ENCODE results near the gene UBE2J2. TPM values are rescaled to one million over a fixed set of nuclear protein-coding genes. Genes with fewer than 3 reads are reported as not detected.

UBE2J2 gene
- total and polyA plus RNA-seq, 2 of the 13 experiments (the other 11 are each of a cell fraction or from before 2014, with no cell fraction given) = 25.4 to 29.4 TPM

DNA sequence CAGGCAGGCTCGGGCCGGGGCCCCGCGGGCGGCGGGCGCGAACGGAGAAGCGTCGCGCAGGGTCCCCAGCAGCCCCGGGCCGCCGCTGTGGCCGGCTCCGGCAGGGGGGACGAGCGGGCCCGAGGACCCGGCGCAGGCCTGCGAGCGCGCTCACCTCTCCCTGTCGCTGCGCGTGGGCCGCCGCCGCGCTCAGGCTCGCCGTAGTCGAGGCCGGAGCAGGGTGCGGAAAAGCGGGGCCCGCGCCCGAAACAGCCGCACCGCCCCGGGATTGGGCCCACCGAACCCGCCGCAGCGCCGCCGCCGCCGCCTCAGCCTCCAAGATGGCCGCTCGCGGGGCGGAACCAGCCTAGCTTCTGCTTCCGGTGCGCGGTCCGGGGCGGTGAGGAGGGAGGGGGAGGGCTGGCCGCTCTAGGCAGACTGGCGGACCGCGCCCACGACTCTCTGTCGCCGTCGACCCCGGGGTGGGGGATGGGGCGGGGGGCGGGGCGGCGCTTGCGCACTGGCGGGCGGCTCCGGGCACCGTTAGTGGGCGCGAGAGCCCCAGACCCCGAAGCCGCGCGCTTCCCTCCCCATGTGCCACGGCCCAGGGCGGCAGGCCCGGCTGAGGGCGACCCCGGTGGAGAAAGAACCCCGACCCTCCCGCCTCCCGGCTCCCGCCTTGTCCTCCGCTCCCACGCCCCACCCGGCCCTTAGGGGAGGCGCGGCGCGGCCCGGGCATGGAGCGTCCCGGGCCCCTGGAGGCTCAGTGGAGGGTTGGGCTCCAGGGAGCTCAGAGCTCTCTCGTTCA lies at the start of gene UBE2J2 (continued):
- TF ChIP-seq MAX (IDR thresholded peaks at IDR 0.05) = peak; percentile 86
- TF ChIP-seq RAD21 (CRISPR knock-in tag; IDR thresholded peaks at IDR 0.05) = peak; percentile 39; the same call in 1 of the 2 replicates
- no peak for TF ChIP-seq REXO4 (CRISPR knock-in tag; IDR thresholded peaks at IDR 0.05; ENCODE audit: borderline replicate concordance)
- no peak for TF ChIP-seq HOXA7 (CRISPR knock-in tag; IDR thresholded peaks at IDR 0.05)
- TF ChIP-seq POGZ (CRISPR knock-in tag; IDR thresholded peaks at IDR 0.05) = no peak
- TF ChIP-seq HNRNPLL (IDR thresholded peaks at IDR 0.05; ENCODE audit: low read depth, low read length, poor library complexity, severe bottlenecking) = no peak
- no peak for TF ChIP-seq FOXP1 (IDR thresholded peaks at IDR 0.05)
- no peak for TF ChIP-seq FOXP1 (CRISPR knock-in tag; IDR thresholded peaks at IDR 0.05)
- no peak for TF ChIP-seq TERF1 (CRISPR knock-in tag; IDR thresholded peaks at IDR 0.05)
- peak; percentile 54 for TF ChIP-seq ARNT2 (CRISPR knock-in tag; IDR thresholded peaks at IDR 0.05; ENCODE audit: low read depth)
- no peak for TF ChIP-seq PPARG (CRISPR knock-in tag; conservative IDR thresholded peaks at IDR 0.05)
- TF ChIP-seq ZBTB7B (CRISPR knock-in tag; IDR thresholded peaks at IDR 0.05) = peak; percentile 68
- no peak for TF ChIP-seq DR1 (CRISPR knock-in tag; IDR thresholded peaks at IDR 0.05)
- no peak for TF ChIP-seq STAG1 (CRISPR knock-in tag; IDR thresholded peaks at IDR 0.05)
- no peak; the same call in 1 of the 2 replicates for TF ChIP-seq MEIS2 (CRISPR knock-in tag; IDR thresholded peaks at IDR 0.05)
- no peak for TF ChIP-seq JUNB (CRISPR knock-in tag; IDR thresholded peaks at IDR 0.05; ENCODE audit: borderline replicate concordance)
- TF ChIP-seq, protein P1, sequence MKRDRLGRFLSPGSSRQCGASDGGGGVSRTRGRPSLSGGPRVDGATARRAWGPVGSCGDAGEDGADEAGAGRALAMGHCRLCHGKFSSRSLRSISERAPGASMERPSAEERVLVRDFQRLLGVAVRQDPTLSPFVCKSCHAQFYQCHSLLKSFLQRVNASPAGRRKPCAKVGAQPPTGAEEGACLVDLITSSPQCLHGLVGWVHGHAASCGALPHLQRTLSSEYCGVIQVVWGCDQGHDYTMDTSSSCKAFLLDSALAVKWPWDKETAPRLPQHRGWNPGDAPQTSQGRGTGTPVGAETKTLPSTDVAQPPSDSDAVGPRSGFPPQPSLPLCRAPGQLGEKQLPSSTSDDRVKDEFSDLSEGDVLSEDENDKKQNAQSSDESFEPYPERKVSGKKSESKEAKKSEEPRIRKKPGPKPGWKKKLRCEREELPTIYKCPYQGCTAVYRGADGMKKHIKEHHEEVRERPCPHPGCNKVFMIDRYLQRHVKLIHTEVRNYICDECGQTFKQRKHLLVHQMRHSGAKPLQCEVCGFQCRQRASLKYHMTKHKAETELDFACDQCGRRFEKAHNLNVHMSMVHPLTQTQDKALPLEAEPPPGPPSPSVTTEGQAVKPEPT (CRISPR knock-in tag; IDR thresholded peaks at IDR 0.05; ENCODE audit: low read depth) = 0 out of 2 replicates have a peak, but pooled peaks have one; percentile 86
- TF ChIP-seq ZNF616 (CRISPR knock-in tag; IDR thresholded peaks at IDR 0.05; ENCODE audit: low read depth) = 0 out of 2 replicates have a peak, but pooled peaks have one; percentile 54
- TF ChIP-seq KLF16 (CRISPR knock-in tag; IDR thresholded peaks at IDR 0.05) = peak in 1 of 2 experiments; percentile 56; a peak in 2 of 4 replicates
- peak; percentile 75 for TF ChIP-seq ELF1 (CRISPR knock-in tag; IDR thresholded peaks at IDR 0.05)
- peak; percentile 54; the same call in 1 of the 2 replicates for TF ChIP-seq ZBTB39 (CRISPR knock-in tag; IDR thresholded peaks at IDR 0.05)
- TF ChIP-seq ZNF746 (CRISPR knock-in tag; IDR thresholded peaks at IDR 0.05) = peak; percentile 25; the same call in 1 of the 2 replicates
- no peak for TF ChIP-seq FIP1L1 (IDR thresholded peaks at IDR 0.05; ENCODE audit: borderline replicate concordance, insufficient read depth, low read depth, low read length)
- 0 out of 2 replicates have a peak, but pooled peaks have one; percentile 1 for TF ChIP-seq MTA1 (CRISPR knock-in tag; IDR thresholded peaks at IDR 0.05; ENCODE audit: borderline replicate concordance)
- TF ChIP-seq ZNF660 (CRISPR knock-in tag; IDR thresholded peaks at IDR 0.05; ENCODE audit: borderline replicate concordance, low read depth) = no peak
- no peak for TF ChIP-seq ZNF615 (CRISPR knock-in tag; IDR thresholded peaks at IDR 0.05; ENCODE audit: borderline replicate concordance)

Measured in HepG2 (cell line).